Measurements from ENCODE around the gene PLXNA2. TPM values are rescaled to one million over a fixed set of nuclear protein-coding genes. Genes with fewer than 3 reads are reported as not detected.

PLXNA2 gene
- total RNA-seq, 1 experiment from 2014 or later, result 69.7 TPM

DNA sequence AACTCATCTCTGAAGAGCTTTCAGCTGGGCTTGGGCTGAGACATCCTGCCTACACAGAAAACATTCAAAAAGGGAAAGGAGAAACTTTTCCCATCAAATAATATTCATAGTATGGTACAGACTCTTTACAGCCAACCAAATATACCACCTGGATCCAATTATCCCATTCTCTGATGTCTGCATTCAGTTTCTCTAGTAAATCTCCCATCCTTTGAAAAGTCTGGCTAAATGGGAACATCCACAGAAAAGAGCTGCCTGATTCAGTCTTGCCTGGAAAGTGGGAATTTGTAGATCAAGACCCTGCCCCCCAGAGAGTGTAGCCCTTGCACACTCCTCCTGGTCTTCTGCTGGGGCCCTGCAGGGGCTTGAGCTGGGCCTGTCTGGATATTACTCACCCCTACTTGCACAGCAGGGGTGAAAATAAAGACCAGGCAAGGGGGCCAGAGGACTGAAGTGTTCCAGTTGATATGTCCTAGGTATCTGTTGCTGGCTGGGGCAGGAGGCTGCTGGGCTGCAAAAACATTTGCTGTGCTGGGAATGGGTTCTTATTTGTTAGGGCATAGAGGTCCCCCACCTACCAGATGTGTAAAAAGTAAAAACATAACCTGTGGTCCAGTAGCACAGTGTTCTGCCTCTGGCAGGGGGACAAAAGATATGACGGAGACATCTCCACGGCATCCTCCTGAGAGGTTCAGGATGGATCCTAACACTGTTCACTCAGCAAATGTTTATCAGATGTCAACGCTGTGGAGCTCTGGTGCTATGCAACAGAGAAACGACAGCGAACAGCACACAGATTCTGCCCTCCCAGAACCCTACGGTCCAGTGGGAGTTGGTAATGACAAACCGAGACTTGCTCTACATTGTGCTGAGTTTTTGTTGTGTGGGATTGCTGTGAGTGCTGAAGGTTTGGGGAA lies 140.3 kb downstream of the PLXNA2 start:
- no peak overlapping the region for H3K4me3 Mint-ChIP-seq (ENCODE audit: unreplicated experiment)
- no TSS peak for BruUV-seq (replicated peaks)

DNA sequence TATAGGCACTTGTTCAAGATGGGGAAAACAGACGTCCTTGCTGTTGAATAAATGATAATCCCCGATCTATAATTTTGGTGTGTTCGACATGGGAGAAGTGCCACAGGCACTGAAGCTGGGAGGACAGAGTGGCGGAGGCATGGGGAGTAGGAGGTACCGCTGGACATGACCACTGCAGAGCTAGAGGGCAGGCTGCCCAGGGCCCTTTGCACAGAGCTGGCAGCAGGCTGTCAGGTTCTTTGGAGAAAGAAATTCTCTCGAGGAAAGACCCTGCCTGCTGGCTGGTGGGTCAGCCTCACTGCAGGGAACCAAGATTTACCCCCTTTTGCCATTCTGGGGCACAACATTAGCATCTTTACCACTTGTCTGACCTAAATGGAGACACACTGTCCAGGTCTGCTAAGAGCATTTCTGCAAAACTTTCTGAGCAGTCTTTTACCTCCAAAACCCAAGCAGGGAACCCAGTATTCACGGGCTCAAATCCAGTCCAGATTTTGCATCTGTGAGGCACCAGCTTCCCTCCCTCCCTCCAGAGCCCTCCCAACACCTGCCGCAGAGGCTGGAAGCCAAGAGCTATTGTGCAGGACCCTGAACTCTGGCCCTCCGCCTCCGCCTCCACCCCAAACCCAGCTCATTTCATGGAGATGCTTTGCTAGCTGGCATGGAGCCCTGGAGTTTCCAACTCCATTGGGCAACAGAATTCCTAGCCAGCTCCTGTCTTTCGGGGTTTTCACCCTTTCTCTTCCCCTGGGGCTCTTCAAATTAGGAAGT lies 142.3 kb downstream of the PLXNA2 start:
- H3K4me3 Mint-ChIP-seq (ENCODE audit: unreplicated experiment), result no peak overlapping the region
- H3K27ac Mint-ChIP-seq (ENCODE audit: low read depth, unreplicated experiment), result no peak overlapping the region
- peak; percentile 99 for DNase-seq (ENCODE audit: unreplicated experiment)
- H3K9me3 Mint-ChIP-seq (ENCODE audit: unreplicated experiment), result no peaks in the 10 kb centered on the region
- no TSS peak for BruUV-seq (replicated peaks)
- POLR2A ChIA-PET, result interaction anchor here (0.7 to 2.7 kb wide), 11 partner anchors 10 to 143 kb away, joined by 3 to 18 read pairs (median 4); partner anchors contain the start of gene PLXNA2
- no peak for TF ChIP-seq CTCF (IDR thresholded peaks at IDR 0.05; ENCODE audit: unreplicated experiment)
- CTCF ChIA-PET, result interaction anchor here (0.6 to 20.1 kb wide), 11 partner anchors 8 to 216 kb away, joined by 3 to 336 read pairs (median 4); partner anchors contain the start of gene PLXNA2
- H3K27me3 Mint-ChIP-seq (ENCODE audit: insufficient read depth, unreplicated experiment), result no peaks in the 10 kb centered on the region
- H3K36me3 Mint-ChIP-seq (ENCODE audit: insufficient read depth, unreplicated experiment), result peaks cover 12% of the 10 kb centered on the region
- peaks cover 37% of the 10 kb centered on the region for H3K4me1 Mint-ChIP-seq (ENCODE audit: insufficient read depth, unreplicated experiment)
- intact Hi-C loops (cut with micrococcal nuclease), result no loop called here

More for the DNA sequence above, 140.3 kb downstream of the PLXNA2 start:
- Mint-ChIP-seq H3K4me1 (ENCODE audit: insufficient read depth, unreplicated experiment) (peaks cover 56% of the 10 kb centered on the region), H3K27me3 (ENCODE audit: insufficient read depth, unreplicated experiment) (no peaks in the 10 kb centered on the region), H3K9me3 (ENCODE audit: unreplicated experiment) (no peaks in the 10 kb centered on the region), H3K27ac (ENCODE audit: low read depth, unreplicated experiment) (no peak overlapping the region), H3K36me3 (ENCODE audit: insufficient read depth, unreplicated experiment) (peaks cover 5% of the 10 kb centered on the region)
- no peak for DNase-seq (ENCODE audit: unreplicated experiment)
- POLR2A ChIA-PET, result no interaction called here
- intact Hi-C loops (cut with micrococcal nuclease), result no loop called here
- CTCF ChIA-PET, result interaction anchor here (0.6 to 20.1 kb wide), 6 partner anchors 10 to 812 kb away, joined by 3 to 336 read pairs (median 5); partner anchors contain the start of gene PLXNA2
- TF ChIP-seq CTCF (IDR thresholded peaks at IDR 0.05; ENCODE audit: unreplicated experiment), result no peak

DNA sequence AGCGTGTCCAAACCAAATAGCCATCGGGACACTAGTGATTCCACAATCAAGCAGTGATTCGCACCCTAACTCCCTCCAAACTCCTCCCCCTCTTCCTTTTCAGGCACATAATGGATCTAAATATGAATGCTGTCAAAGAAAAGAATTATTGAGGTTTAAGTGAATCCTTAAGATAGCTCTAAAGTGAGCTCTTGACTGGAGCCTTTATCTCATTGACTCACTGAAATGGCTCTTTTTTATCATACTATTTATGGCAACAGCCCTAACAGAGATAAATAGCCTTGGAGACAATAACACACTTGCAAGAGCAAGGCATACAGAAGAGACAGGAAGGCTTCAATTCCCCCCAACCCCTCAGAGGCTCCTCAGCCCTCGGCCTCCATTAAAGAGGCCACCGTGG lies 143.3 kb downstream of the PLXNA2 start:
- BruUV-seq (replicated peaks), result no TSS peak
- no peak for DNase-seq (ENCODE audit: unreplicated experiment)
- CTCF ChIA-PET, result interaction anchor here (0.6 to 20.1 kb wide), 9 partner anchors 9 to 139 kb away, joined by 3 to 336 read pairs (median 6); partner anchors contain the start of gene PLXNA2
- Mint-ChIP-seq H3K27ac (ENCODE audit: low read depth, unreplicated experiment) (peak overlapping the region; percentile 49), H3K4me1 (ENCODE audit: insufficient read depth, unreplicated experiment) (peaks cover 29% of the 10 kb centered on the region), H3K9me3 (ENCODE audit: unreplicated experiment) (no peaks in the 10 kb centered on the region), H3K27me3 (ENCODE audit: insufficient read depth, unreplicated experiment) (no peaks in the 10 kb centered on the region), H3K36me3 (ENCODE audit: insufficient read depth, unreplicated experiment) (peaks cover 18% of the 10 kb centered on the region), H3K4me3 (ENCODE audit: unreplicated experiment) (no peak overlapping the region)
- intact Hi-C loops (cut with micrococcal nuclease), result no loop called here
- POLR2A ChIA-PET, result interaction anchor here (0.6 to 2.7 kb wide), 5 partner anchors 10 to 143 kb away, joined by 3 to 18 read pairs (median 3); partner anchors contain the start of gene PLXNA2
- TF ChIP-seq CTCF (IDR thresholded peaks at IDR 0.05; ENCODE audit: unreplicated experiment), result no peak
